ENCODE measurements around the gene ITPKB. TPM values are rescaled to one million over a fixed set of nuclear protein-coding genes. Genes with fewer than 3 reads are reported as not detected.
"Not testable (repeated sequence)": the region's sequence is repeated elsewhere in the genome, so short reads cannot be mapped to it uniquely, and the experiment has no call there.

The ITPKB gene
- polyA plus RNA-seq, 4 donors = 24.4 to 25.2 (median 24.8) TPM

GRCh38 chr1:226761322-226761721 is 22.2 kb upstream of the ITPKB start:
- no peak for DNase-seq (ENCODE audit: low read depth in 4 of 4, low spot score in 3 of 4)

- no peak for DNase-seq (ENCODE audit: low read depth in 4 of 4, low spot score in 3 of 4)
These were observed 15.9 kb upstream of the ITPKB start for GRCh38 chr1:226754793-226755533.

GRCh38 chr1:226754097-226754496 is 15.0 kb upstream of the ITPKB start:
- no peak for DNase-seq (ENCODE audit: low read depth in 4 of 4, low spot score in 3 of 4)

GRCh38 chr1:226751703-226752102 is 12.6 kb upstream of the ITPKB start:
- no peak for DNase-seq (ENCODE audit: low read depth in 4 of 4, low spot score in 3 of 4)

GRCh38 chr1:226751214-226751613 is 12.1 kb upstream of the ITPKB start:
- DNase-seq (ENCODE audit: low read depth in 4 of 4, low spot score in 3 of 4) = no peak

- no peak for DNase-seq (ENCODE audit: low read depth in 4 of 4, low spot score in 3 of 4)
These were observed 10.4 kb upstream of the ITPKB start for GRCh38 chr1:226749467-226749866.

GRCh38 chr1:226748306-226748705 is 9.2 kb upstream of the ITPKB start:
- DNase-seq (ENCODE audit: low read depth in 4 of 4, low spot score in 3 of 4) = no peak

GRCh38 chr1:226747519-226748263 is 8.6 kb upstream of the ITPKB start:
- DNase-seq (ENCODE audit: low read depth in 4 of 4, low spot score in 3 of 4) = not testable (repeated sequence)

GRCh38 chr1:226743259-226743658 is 4.2 kb upstream of the ITPKB start:
- no peak for DNase-seq (ENCODE audit: low read depth in 4 of 4, low spot score in 3 of 4)

- DNase-seq (ENCODE audit: low read depth in 4 of 4, low spot score in 3 of 4) = no peak
These were observed 1.9 kb upstream of the ITPKB start for GRCh38 chr1:226741009-226741408.

- no peak for DNase-seq (ENCODE audit: low read depth in 4 of 4, low spot score in 3 of 4)
These were observed 599 bp upstream of the ITPKB start for GRCh38 chr1:226739696-226740065.

GRCh38 chr1:226738421-226738994 is 574 bp downstream of the ITPKB start:
- DNase-seq (ENCODE audit: low read depth in 4 of 4, low spot score in 3 of 4) = no peak

- DNase-seq (ENCODE audit: low read depth in 4 of 4, low spot score in 3 of 4) = no peak
These were observed 1.2 kb downstream of the ITPKB start for GRCh38 chr1:226737819-226738420.

GRCh38 chr1:226736908-226737818 is 1.9 kb downstream of the ITPKB start:
- DNase-seq (ENCODE audit: low read depth in 4 of 4, low spot score in 3 of 4) = no peak

GRCh38 chr1:226736001-226736907 is 2.8 kb downstream of the ITPKB start:
- no peak for DNase-seq (ENCODE audit: low read depth in 4 of 4, low spot score in 3 of 4)

GRCh38 chr1:226735576-226735975 is 3.5 kb downstream of the ITPKB start:
- DNase-seq (ENCODE audit: low read depth in 4 of 4, low spot score in 3 of 4) = no peak

- no peak for DNase-seq (ENCODE audit: low read depth in 4 of 4, low spot score in 3 of 4)
These were observed 4.4 kb downstream of the ITPKB start for GRCh38 chr1:226734611-226735153.

- DNase-seq (ENCODE audit: low read depth in 4 of 4, low spot score in 3 of 4) = no peak
These were observed 5.2 kb downstream of the ITPKB start for GRCh38 chr1:226733876-226734275.

GRCh38 chr1:226733304-226733703 is 5.8 kb downstream of the ITPKB start:
- no peak for DNase-seq (ENCODE audit: low read depth in 4 of 4, low spot score in 3 of 4)

Data from right renal pelvis (tissue), 4 donors.